Subcutaneous abdominal adipose tissue (tissue), 5 donors: ENCODE measurements around the gene PLEKHG4B.
"Not testable (repeated sequence)": the region's sequence is repeated elsewhere in the genome, so short reads cannot be mapped to it uniquely, and the experiment has no call there.

Source experiments
- H3K27ac ChIP-seq: one replicate; pipeline ENCODE4 v1.7.0; 2013; ENCODE audit warnings: low read depth, mild to moderate bottlenecking, inconsistent platforms, low read length, moderate library complexity
- H3K27me3 ChIP-seq, 5 donors: one replicate each; pipeline ENCODE4 v1.7.0; 2013; ENCODE audit warnings: low read length in 5 of 5, inconsistent platforms in 1 of 5; ENCODE audit not compliant: control insufficient read depth in 5 of 5, insufficient read depth in 4 of 5
- H3K36me3 ChIP-seq, 5 donors: one replicate each; pipeline ENCODE4 v1.7.0; 2013; ENCODE audit warnings: low read length in 5 of 5; ENCODE audit not compliant: control insufficient read depth in 5 of 5, insufficient read depth in 5 of 5
- H3K4me1 ChIP-seq, 5 donors: one replicate each; pipeline ENCODE4 v1.7.0; 2013; ENCODE audit warnings: low read length in 5 of 5, mild to moderate bottlenecking in 3 of 5, moderate library complexity in 1 of 5; ENCODE audit not compliant: control insufficient read depth in 5 of 5, insufficient read depth in 5 of 5
- H3K4me3 ChIP-seq, 5 donors: one replicate each; pipeline ENCODE4 v1.7.0; 2013; ENCODE audit warnings: low read length in 5 of 5, low read depth in 1 of 5
- H3K9ac ChIP-seq, 5 donors: one replicate each; pipeline ENCODE4 v1.7.0; 2013; ENCODE audit warnings: low read length in 5 of 5, mild to moderate bottlenecking in 4 of 5, moderate library complexity in 3 of 5
- H3K9me3 ChIP-seq, 5 donors: one replicate each; pipeline ENCODE4 v1.7.0; 2013; ENCODE audit warnings: low read length in 5 of 5; ENCODE audit not compliant: control insufficient read depth in 5 of 5
- donor health status: healthy.
- donor health status: healthy.
- donor health status: healthy.
- donor health status: healthy.
- donor health status: healthy.

Gene PLEKHG4B

GRCh38 chr5:161803-162110 lies 69.8 kb downstream of the PLEKHG4B start:
- H3K9me3 ChIP-seq: no peaks in the 10 kb centered on the region
- H3K27me3 ChIP-seq: peaks cover 0 to 17% (median 10%) of the 10 kb centered on the region in 5 donors
- H3K4me3 ChIP-seq: no peak overlapping the region
- no peak overlapping the region for H3K9ac ChIP-seq
- no peaks in the 10 kb centered on the region for H3K36me3 ChIP-seq
- H3K27ac ChIP-seq: no peak overlapping the region
- H3K4me1 ChIP-seq: peaks cover 0 to 3% (median 0%) of the 10 kb centered on the region in 5 donors

- H3K27me3 ChIP-seq: peaks cover 0 to 17% (median 10%) of the 10 kb centered on the region in 5 donors
- no peaks in the 10 kb centered on the region for H3K9me3 ChIP-seq
- H3K4me1 ChIP-seq: peaks cover 0 to 3% (median 0%) of the 10 kb centered on the region in 5 donors
- no peak overlapping the region for H3K4me3 ChIP-seq
- H3K36me3 ChIP-seq: no peaks in the 10 kb centered on the region
- H3K9ac ChIP-seq: no peak overlapping the region
- no peak overlapping the region for H3K27ac ChIP-seq
Measured at GRCh38 chr5:162190-162564, 70.2 kb downstream of the PLEKHG4B start.

- no peak overlapping the region for H3K9ac ChIP-seq
- no peak overlapping the region for H3K4me3 ChIP-seq
- peaks cover 0 to 17% (median 10%) of the 10 kb centered on the region in 5 donors for H3K27me3 ChIP-seq
- H3K27ac ChIP-seq: no peak overlapping the region
- H3K9me3 ChIP-seq: no peaks in the 10 kb centered on the region
- peaks cover 0 to 3% (median 0%) of the 10 kb centered on the region in 5 donors for H3K4me1 ChIP-seq
- no peaks in the 10 kb centered on the region for H3K36me3 ChIP-seq
Measured at GRCh38 chr5:162565-163337, 70.8 kb downstream of the PLEKHG4B start.

GRCh38 chr5:163338-163620 lies 71.3 kb downstream of the PLEKHG4B start:
- H3K9ac ChIP-seq: no peak overlapping the region
- H3K4me1 ChIP-seq: peaks cover 0 to 3% (median 0%) of the 10 kb centered on the region in 5 donors
- H3K36me3 ChIP-seq: no peaks in the 10 kb centered on the region
- no peaks in the 10 kb centered on the region for H3K9me3 ChIP-seq
- H3K27ac ChIP-seq: no peak overlapping the region
- H3K27me3 ChIP-seq: peaks cover 0 to 13% (median 10%) of the 10 kb centered on the region in 5 donors
- H3K4me3 ChIP-seq: no peak overlapping the region

- no peak overlapping the region for H3K9ac ChIP-seq
- no peak overlapping the region for H3K4me3 ChIP-seq
- H3K27ac ChIP-seq: no peak overlapping the region
- H3K4me1 ChIP-seq: peaks cover 0 to 7% (median 3%) of the 10 kb centered on the region in 5 donors
- no peaks in the 10 kb centered on the region for H3K9me3 ChIP-seq
- H3K27me3 ChIP-seq: peaks cover 0 to 10% (median 9%) of the 10 kb centered on the region in 5 donors
- no peaks in the 10 kb centered on the region for H3K36me3 ChIP-seq
Measured at GRCh38 chr5:163841-164240, 71.9 kb downstream of the PLEKHG4B start.

- Histone ChIP-seq H3K27me3 (peaks cover 0 to 10% (median 5%) of the 10 kb centered on the region in 5 donors), H3K36me3 (no peaks in the 10 kb centered on the region), H3K27ac (no peak overlapping the region), H3K9ac (no peak overlapping the region), H3K9me3 (no peaks in the 10 kb centered on the region), H3K4me3 (no peak overlapping the region), H3K4me1 (peaks cover 0 to 11% (median 3%) of the 10 kb centered on the region in 5 donors)
Measured at GRCh38 chr5:164244-164643, 72.3 kb downstream of the PLEKHG4B start.

- H3K27me3 ChIP-seq, H3K27ac ChIP-seq, H3K9ac ChIP-seq, H3K36me3 ChIP-seq, H3K9me3 ChIP-seq, H3K4me3 ChIP-seq: not testable (repeated sequence)
- H3K4me1 ChIP-seq: peaks cover 0 to 16% (median 3%) of the 10 kb centered on the region in 5 donors
Measured at GRCh38 chr5:164783-165182, 72.8 kb downstream of the PLEKHG4B start.

- Histone ChIP-seq H3K9me3 (no peaks in the 10 kb centered on the region), H3K4me1 (peaks cover 0 to 18% (median 0%) of the 10 kb centered on the region in 5 donors), H3K9ac (no peak overlapping the region), H3K27ac (no peak overlapping the region), H3K4me3 (no peak overlapping the region), H3K36me3 (no peaks in the 10 kb centered on the region), H3K27me3 (peaks cover 0 to 6% (median 4%) of the 10 kb centered on the region in 5 donors)
Measured at GRCh38 chr5:166441-167372, 74.7 kb downstream of the PLEKHG4B start.

- no peak overlapping the region for H3K9ac ChIP-seq
- H3K4me3 ChIP-seq: no peak overlapping the region
- peaks cover 0 to 18% (median 0%) of the 10 kb centered on the region in 5 donors for H3K4me1 ChIP-seq
- H3K27me3 ChIP-seq: peaks cover 2 to 6% (median 5%) of the 10 kb centered on the region in 5 donors
- no peaks in the 10 kb centered on the region for H3K36me3 ChIP-seq
- H3K9me3 ChIP-seq: no peaks in the 10 kb centered on the region
- no peak overlapping the region for H3K27ac ChIP-seq
Measured at GRCh38 chr5:167511-167910, 75.5 kb downstream of the PLEKHG4B start.
